GM18873 (cell line): ENCODE results near the gene IMMT.
"Not testable (repeated sequence)": the region's sequence is repeated elsewhere in the genome, so short reads cannot be mapped to it uniquely, and the experiment has no call there.

ENCODE experiments used
- ATAC-seq: cut with Tn5 transposase; IDR thresholded peaks from one replicate; pipeline ENCODE4 v1.9.1; 2021; ENCODE audit warnings: mild to moderate bottlenecking, moderate library complexity, moderate number of reproducible peaks; ENCODE audit not compliant: unreplicated experiment, low FRiP score

IMMT gene

DNA sequence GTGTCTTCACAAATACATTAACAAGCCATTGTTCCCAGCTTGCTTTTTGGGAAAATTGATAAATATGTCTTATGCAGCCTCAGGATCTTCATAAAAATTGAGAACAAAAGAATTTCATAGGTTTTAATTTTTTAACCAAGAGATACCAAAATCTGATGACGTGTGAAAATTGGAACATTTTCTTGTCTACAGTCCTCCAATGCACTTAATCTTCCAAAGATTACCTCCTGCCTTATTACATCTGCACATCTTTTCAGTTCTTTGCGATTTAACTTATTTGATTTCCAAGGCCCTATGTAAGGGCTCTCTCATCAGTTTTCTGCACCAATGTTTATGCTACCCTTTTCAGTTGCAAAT, 7.1 kb upstream of the IMMT start:
- no peak for ATAC-seq

- ATAC-seq = no peak
Measured at GRCh38 chr2:86201671-86202335, 6.5 kb upstream of the IMMT start.

DNA sequence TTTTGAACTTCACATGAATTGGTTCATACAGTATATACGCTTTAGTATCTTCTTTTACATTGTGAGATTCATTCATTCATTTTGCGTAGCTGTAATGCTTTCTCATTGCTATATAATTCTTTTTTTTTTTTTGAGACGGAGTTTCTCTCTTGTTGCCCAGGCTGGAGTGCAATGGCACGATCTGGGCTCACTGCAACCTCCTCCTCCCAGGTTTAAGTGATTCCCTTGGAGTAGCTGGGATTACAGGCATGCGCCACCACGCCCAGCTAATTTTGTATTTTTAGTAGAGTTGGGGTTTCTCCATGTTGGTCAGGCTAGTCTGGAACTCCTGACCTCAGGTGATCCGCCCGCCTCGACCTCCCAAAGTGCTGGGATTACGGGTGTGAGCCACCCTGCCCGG, 5.3 kb upstream of the IMMT start:
- not testable (repeated sequence) for ATAC-seq

- ATAC-seq = no peak
Measured at GRCh38 chr2:86199834-86200177, 4.5 kb upstream of the IMMT start.

GRCh38 chr2:86195808-86196387, 636 bp upstream of the IMMT start:
- ATAC-seq = no peak

- ATAC-seq = no peak
Measured at GRCh38 chr2:86194751-86195054, 559 bp downstream of the IMMT start.

DNA sequence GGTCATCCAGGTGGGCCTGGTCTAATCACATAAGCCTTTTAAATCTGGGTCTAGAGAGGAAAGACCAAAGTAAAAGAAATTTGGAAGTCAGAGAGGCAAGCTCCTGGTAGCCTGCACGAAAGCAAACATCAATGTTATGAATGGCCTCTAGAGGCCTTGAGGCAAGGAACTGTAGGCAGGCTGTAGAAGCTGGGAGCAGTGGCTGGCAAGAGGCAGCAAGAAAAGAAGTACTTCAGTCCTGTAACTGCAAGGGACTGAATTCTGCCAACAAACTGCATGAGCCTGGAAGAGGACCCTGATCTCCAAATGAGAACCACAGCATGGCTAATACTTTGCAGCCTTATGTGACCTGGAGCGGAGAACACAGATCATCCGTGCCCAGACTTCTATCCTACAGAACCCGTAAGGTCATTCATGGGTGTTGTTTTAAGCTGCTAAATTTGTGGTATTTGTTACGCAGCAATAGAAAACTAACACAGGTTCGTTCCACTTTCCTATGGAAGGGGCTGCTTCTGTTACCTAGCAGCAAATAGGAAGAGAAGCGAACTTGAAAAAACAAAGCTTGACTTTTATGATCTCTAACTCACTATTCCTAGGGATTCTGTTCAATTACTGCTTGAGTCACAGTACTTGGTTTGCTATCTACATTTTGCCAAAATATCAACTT, 1.2 kb downstream of the IMMT start:
- ATAC-seq = no peak

DNA sequence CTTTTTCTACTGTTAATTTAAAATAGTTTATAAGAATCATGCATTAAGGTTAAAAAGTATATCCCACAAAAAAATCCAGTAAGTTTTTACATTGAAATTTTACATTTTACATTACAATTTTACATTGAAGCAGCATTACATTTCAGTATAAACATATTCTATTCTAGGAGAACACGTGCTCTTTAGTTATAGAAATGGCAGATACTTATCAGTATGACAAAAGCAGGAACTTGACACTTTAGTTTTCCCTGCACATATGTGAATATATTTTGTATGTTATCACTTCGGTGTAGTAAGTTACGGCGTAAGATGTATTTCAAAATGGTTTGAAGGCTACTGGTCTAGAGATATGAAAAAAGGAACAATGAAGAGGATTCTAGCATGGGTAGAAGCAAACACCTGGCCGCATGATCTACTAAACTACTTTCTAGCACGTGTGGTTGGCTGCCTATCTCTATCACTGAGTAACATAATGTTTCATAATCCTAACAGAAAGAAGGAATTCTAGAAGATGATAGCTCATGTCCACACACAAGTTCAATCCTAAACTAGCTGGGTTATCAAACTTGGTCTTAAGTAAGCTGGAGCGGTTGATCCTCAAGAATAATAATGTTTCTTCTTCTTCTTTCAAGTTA, 5.4 kb downstream of the IMMT start:
- no peak for ATAC-seq

- no peak for ATAC-seq
Measured at GRCh38 chr2:86186431-86186830, 8.8 kb downstream of the IMMT start.

- ATAC-seq = no peak
Measured at GRCh38 chr2:86185517-86186212, 9.6 kb downstream of the IMMT start.

DNA sequence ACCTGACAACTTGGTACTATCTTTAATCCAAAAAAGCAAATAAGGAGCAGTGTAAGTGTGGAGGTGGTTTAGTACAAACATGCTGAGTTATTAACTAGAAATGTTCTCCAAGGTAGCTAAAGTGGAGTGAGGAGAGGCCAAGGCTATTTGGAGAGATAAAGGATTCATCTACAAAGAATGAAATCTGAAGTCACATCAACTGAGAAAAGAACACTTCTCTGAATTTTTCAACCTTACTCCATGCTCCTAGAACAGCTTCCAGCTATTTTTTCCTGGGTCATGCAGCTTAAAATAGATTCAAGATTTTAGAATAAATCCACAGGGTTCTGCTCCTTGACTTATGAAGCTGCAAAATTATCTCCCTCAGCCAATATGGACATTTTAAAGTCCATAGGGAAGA, 18.7 kb downstream of the IMMT start:
- no peak for ATAC-seq

GRCh38 chr2:86175828-86176227, 19.4 kb downstream of the IMMT start:
- no peak for ATAC-seq

DNA sequence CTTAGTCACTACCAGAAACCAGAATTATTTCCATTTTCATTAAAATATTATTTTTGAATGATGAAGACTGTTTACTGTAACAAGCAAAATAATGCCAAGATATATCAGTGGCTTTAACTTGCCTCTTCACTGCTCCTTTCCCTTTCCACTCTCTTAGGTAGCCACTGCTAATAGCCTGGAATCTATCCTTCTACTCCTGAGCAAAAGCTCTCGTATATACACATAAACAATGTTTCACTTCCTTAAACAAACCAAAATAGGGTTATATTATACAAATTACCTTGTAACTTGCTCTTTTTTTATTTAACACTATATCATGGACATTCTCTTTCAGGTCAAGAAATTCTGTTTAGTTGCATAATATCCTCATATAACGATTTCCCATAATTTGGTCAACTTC, 20.8 kb downstream of the IMMT start:
- no peak for ATAC-seq

GRCh38 chr2:86172610-86173009, 22.7 kb downstream of the IMMT start:
- no peak for ATAC-seq

DNA sequence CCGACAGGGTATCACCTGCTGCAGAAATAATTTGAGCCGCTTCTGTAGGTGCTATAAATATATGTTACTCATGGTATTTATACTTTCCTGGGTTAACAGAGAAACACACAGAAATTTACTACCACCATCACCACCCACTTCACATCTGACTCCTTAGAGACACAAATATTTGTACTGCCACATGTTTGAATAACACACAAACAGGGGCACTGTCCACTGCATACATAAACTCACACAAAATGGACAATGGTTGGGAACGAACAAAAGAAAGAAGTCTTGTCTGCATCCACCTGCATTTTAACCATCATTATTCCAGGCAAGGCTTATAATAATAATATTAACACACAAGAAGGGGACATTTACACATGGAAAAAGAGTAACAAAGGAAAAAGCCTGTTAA, 24.0 kb downstream of the IMMT start:
- ATAC-seq = no peak

- ATAC-seq = no peak
Measured at GRCh38 chr2:86170449-86170848, 24.8 kb downstream of the IMMT start.

DNA sequence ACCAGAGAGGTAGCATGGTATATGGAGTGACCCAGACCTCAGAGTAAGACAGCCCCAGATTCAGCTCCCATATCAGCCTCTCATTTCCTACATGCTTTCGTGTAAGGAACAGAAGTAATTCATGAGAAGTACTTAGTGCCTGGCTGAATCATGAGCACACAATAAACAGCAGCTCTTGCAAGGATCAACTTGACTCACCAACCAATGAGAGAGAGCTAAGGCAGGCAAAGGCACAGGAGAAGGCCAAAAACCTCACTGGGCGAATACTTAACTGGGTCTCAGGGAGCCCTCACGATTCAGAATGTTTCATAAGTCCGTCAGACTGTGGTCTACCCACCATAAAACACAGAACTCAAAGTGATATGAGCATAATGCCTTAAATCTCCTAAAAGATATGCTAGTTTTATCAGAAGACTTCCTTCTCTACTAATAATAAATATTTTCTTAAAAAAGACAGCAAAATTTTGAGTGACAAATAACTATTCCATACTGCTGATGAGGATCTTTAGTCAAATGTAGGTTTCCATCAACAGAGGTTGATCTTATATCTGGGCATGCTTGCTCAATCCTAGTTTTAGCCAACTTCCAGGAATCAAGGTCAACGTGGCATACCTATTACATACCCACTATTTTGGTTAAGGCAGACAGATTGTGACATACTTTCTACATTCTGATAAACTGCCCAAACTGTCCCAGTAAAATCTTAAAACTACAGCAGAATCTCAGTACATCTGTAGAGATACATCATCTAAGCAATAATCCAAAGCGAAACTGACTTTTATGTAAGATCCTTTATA, 34.9 kb downstream of the IMMT start:
- ATAC-seq = no peak

- ATAC-seq = no peak
Measured at GRCh38 chr2:86158286-86158685, 37.0 kb downstream of the IMMT start.

- no peak for ATAC-seq
Measured at GRCh38 chr2:86157009-86157556, 38.2 kb downstream of the IMMT start.

GRCh38 chr2:86150502-86150901, 44.8 kb downstream of the IMMT start:
- no peak for ATAC-seq
